Measurements from ENCODE around the gene DIPK1C.

DNA sequence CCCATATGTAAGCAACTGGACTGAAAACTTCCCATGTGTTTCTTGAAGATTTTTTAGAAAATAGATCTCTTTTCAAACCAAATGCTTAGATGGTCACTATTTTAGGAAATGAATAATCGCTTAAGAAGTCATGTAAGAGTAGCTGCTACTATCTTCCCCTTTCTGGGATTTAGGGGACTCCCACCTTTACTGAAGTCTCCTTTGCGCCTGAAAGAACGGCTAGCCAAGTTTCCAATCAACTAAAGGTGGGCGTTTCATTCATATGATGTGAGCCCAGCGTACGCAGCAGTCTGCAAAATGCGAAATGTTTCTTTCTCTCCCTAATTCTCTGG is 1.1 kb downstream of the DIPK1C start:
- TF ChIP-seq BACH2 (CRISPR knock-in tag; IDR thresholded peaks at IDR 0.05; ENCODE audit: borderline replicate concordance) (no peak), ZNF8 (CRISPR knock-in tag; IDR thresholded peaks at IDR 0.05) (no peak), CSDC2 (CRISPR knock-in tag; IDR thresholded peaks at IDR 0.05) (no peak), ZC3H10 (CRISPR knock-in tag; IDR thresholded peaks at IDR 0.05) (no peak), RARB (CRISPR knock-in tag; IDR thresholded peaks at IDR 0.05) (no peak), TOX (CRISPR knock-in tag; IDR thresholded peaks at IDR 0.05; ENCODE audit: borderline replicate concordance) (no peak), ZNF70 (CRISPR knock-in tag; IDR thresholded peaks at IDR 0.05) (no peak), ZFP3 (CRISPR knock-in tag; IDR thresholded peaks at IDR 0.05) (no peak), GLIS3 (CRISPR knock-in tag; IDR thresholded peaks at IDR 0.05) (no peak), ZFP30 (CRISPR knock-in tag; IDR thresholded peaks at IDR 0.05) (no peak), ARNTL (CRISPR knock-in tag; IDR thresholded peaks at IDR 0.05; ENCODE audit: borderline replicate concordance, low read depth) (no peak)
- TF ChIP-seq, protein P1, sequence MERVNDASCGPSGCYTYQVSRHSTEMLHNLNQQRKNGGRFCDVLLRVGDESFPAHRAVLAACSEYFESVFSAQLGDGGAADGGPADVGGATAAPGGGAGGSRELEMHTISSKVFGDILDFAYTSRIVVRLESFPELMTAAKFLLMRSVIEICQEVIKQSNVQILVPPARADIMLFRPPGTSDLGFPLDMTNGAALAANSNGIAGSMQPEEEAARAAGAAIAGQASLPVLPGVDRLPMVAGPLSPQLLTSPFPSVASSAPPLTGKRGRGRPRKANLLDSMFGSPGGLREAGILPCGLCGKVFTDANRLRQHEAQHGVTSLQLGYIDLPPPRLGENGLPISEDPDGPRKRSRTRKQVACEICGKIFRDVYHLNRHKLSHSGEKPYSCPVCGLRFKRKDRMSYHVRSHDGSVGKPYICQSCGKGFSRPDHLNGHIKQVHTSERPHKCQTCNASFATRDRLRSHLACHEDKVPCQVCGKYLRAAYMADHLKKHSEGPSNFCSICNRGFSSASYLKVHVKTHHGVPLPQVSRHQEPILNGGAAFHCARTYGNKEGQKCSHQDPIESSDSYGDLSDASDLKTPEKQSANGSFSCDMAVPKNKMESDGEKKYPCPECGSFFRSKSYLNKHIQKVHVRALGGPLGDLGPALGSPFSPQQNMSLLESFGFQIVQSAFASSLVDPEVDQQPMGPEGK (CRISPR knock-in tag; IDR thresholded peaks at IDR 0.05; ENCODE audit: borderline replicate concordance): no peak
- TF ChIP-seq, protein P2, sequence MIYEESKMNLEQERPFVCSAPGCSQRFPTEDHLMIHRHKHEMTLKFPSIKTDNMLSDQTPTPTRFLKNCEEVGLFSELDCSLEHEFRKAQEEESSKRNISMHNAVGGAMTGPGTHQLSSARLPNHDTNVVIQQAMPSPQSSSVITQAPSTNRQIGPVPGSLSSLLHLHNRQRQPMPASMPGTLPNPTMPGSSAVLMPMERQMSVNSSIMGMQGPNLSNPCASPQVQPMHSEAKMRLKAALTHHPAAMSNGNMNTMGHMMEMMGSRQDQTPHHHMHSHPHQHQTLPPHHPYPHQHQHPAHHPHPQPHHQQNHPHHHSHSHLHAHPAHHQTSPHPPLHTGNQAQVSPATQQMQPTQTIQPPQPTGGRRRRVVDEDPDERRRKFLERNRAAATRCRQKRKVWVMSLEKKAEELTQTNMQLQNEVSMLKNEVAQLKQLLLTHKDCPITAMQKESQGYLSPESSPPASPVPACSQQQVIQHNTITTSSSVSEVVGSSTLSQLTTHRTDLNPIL (CRISPR knock-in tag; IDR thresholded peaks at IDR 0.05; ENCODE audit: low read depth): no peak
